GM19372 (cell line): ENCODE data around the gene ADGRV1.
"Not testable (repeated sequence)": the region's sequence is repeated elsewhere in the genome, so short reads cannot be mapped to it uniquely, and the experiment has no call there.

ENCODE experiments used
- ATAC-seq: cut with Tn5 transposase; IDR thresholded peaks from one replicate; pipeline ENCODE4 v1.9.1; 2021; ENCODE audit warnings: mild to moderate bottlenecking, low read depth, moderate library complexity; ENCODE audit not compliant: unreplicated experiment

ADGRV1 gene

GRCh38 chr5:90550963-90551362 is 7.6 kb upstream of the ADGRV1 start:
- no peak for ATAC-seq

DNA sequence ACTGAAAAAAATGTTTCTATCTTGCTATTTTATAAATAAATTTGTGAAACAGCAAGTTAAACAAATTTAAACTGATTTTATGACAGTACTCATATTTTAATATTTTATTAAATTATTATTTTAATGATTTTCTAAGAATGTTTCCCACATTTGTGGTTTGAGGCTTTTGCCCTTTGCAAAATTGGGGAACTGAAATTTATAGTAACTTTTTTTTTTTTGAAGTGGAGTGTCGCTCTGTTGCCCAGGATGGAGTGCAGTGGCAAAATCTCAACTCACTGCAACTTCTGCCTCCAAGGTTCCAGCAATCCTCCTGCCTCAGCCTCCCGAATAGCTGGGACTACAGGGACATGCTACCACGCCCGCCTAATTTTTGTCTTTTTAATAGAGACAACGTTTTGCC is 7.2 kb upstream of the ADGRV1 start:
- no peak for ATAC-seq

DNA sequence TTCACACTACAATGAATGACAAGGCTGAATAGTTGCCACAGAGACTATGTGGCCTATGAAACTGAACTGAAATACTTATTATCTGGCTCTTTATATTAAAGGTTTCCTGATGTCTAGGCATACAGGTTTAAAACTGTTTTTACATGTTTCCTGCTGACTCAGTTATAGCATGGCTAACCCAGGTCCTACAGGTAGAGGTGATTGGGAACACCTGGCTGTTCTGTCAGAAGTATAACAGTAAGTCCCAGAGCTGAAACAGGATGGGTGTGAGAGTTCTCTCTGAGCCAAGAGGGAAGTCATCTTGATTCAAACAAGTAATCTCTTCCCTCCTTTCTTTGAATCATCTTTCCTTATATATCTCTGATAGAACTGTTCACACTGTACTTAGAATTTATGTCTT is 4.9 kb upstream of the ADGRV1 start:
- ATAC-seq = no peak

- ATAC-seq = no peak
These were observed 4.1 kb upstream of the ADGRV1 start for GRCh38 chr5:90554358-90555006.

GRCh38 chr5:90555666-90556065 is 2.9 kb upstream of the ADGRV1 start:
- ATAC-seq = no peak

GRCh38 chr5:90557391-90557790 is 1.2 kb upstream of the ADGRV1 start:
- no peak for ATAC-seq

- ATAC-seq = no peak
These were observed 726 bp upstream of the ADGRV1 start for GRCh38 chr5:90557871-90558270.

GRCh38 chr5:90560771-90561170 is 2.2 kb downstream of the ADGRV1 start:
- ATAC-seq = no peak

GRCh38 chr5:90561766-90562165 is 3.2 kb downstream of the ADGRV1 start:
- no peak for ATAC-seq

GRCh38 chr5:90562341-90562740 is 3.7 kb downstream of the ADGRV1 start:
- no peak for ATAC-seq

- ATAC-seq = no peak
These were observed 4.5 kb downstream of the ADGRV1 start for GRCh38 chr5:90563108-90563507.

DNA sequence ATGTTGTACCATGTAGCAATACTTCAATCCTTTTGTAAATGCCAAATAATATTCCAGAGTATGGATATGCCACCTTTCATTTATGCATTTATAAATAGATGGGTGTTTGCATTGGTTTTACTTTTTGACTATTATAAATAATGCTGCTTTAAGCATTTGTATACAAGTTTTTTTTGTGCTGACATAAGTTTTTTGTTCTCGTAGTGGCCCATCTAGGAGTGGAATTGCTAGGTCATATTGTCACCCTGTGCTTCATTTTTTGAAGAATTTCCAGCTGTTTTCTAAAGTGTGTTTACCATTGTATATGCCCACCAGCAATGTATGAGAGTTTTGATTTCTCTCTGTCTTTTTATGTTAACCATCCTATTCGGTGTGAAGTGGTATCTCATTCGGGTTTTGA is 6.9 kb downstream of the ADGRV1 start:
- no peak for ATAC-seq

DNA sequence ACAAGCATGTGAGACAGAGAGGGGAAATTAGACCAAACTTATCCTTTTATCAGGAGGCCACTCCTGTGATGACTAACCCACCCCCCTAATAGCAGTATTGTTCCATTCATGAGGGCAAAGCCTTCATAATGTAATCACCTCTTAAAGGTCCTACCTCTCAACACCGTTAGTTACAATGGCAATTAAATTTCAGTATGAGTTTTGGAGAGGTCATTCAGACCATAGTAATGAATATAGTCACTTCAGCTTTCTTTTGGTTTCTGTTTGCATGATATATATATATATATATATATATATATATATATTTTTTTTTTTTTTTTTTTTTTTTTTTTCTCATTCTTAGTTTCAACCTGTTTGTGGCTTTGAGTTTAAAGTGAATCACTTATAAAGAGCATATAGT is 10.5 kb downstream of the ADGRV1 start:
- no peak for ATAC-seq

GRCh38 chr5:90570034-90570433 is 11.4 kb downstream of the ADGRV1 start:
- ATAC-seq = no peak

DNA sequence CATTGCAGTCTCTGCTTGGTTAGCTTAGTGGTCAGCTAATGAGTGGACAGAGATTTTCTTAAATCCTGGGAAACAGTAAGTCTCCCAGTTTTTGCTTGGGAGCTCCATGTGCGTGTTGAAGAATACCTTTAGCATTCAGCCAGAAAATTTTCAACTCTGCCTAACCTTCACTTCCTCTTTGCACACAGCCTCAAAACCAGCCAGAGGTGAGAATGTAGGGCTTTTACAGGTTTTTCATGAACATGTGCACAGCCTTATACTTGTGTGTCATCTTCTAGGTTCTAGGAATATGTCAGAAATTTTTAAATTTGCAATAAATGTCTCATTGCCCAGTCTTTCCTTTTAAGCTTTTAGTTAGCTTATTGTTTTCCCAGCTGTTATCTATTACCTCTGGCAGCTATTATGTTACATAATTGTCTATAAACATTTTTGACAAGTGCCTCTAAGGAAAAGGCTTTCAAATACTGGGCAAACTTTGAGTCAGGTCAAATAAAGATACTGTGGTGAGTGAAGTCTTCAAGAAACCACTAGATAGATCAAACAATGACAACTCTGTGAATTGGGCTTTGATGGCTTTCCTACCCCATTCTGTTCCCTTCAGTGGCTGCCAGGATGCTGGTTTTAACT is 12.7 kb downstream of the ADGRV1 start:
- no peak for ATAC-seq

GRCh38 chr5:90575712-90576111 is 17.1 kb downstream of the ADGRV1 start:
- no peak for ATAC-seq

- not testable (repeated sequence) for ATAC-seq
These were observed 18.0 kb downstream of the ADGRV1 start for GRCh38 chr5:90576566-90576965.

GRCh38 chr5:90579905-90580304 is 21.3 kb downstream of the ADGRV1 start:
- not testable (repeated sequence) for ATAC-seq

- no peak for ATAC-seq
These were observed 23.4 kb downstream of the ADGRV1 start for GRCh38 chr5:90581956-90582355.

DNA sequence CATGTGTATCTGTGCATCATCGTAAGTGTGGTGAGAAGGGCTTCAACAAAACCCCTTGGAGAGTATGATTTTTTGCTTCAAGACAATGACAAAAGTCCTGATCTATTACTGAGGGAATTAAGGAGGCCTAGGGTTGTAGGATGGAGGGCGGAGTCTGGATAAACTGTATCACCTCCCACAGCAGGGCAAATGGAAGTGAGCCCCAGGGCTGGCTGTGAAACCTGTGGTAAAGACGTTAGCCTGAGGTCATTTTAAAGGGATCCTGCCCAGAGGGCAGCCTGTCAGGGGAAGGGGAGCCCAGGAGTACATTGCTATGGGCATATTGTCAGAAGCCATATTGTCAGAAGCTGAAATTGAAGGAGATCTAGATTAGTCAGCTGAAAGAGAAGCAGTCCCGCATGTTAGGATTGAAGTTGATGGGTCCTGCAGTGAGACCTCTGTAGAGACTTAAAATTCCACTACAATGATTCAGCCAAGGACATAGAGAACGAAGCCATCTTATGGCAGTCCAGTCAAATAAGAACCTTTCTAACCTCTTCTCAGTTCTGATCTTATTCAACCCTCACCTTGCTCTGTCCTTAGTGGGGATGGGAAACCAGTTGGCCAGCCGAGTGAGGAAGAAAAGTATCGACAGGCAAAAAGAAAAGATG is 26.9 kb downstream of the ADGRV1 start:
- no peak for ATAC-seq

- ATAC-seq = no peak
These were observed 27.9 kb downstream of the ADGRV1 start for GRCh38 chr5:90586469-90586868.

DNA sequence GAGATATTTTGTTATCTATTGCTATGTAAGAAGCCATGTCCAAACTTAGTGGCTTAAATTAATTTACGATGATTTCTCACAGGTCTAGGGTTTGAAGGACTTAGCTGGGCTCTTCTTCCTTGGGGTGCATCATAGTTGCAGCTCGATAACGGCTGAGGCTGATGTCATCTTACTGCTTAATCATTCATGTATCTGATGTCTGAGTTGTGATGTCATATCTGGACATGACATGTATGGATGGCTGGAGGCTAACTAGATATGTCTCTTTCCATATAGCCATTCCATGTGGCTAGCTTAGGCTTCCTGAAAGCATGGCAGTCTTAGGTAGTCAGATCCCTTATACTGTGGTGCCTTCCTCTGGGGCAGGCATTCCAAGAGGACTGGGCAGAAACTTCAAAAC is 31.6 kb downstream of the ADGRV1 start:
- ATAC-seq = no peak
